GM12878 (cell line): ENCODE results near the gene LHFPL3. TPM values are rescaled to one million over a fixed set of nuclear protein-coding genes. Genes with fewer than 3 reads are reported as not detected.

Source experiments
- ATAC-seq: fragments of 200-7000 bp; cut with Tn5 transposase; 3 replicates; pipeline ENCODE4 v1.9.1; 2020; ENCODE audit warnings: mild to moderate bottlenecking, moderate library complexity
- BruUV-seq: library from RNA; stranded (reverse); fragments of 400-500 nt; replicated peaks from 2 replicates; lab custom pipeline; 2021; lab: Mats Ljungman, UMichigan
- CTCF ChIA-PET: fragments of 300-600 bp; sonication (Branson Sonifier 250); formaldehyde crosslinking; extraction: SDS; loops from one replicate; lab custom pipeline; 2021; ENCODE audit warnings: inconsistent platforms; lab: Yijun Ruan, JAX
- POLR2A ChIA-PET: fragments of 350-600 bp; formaldehyde crosslinking; extraction: SDS; loops from one replicate; lab custom pipeline; 2021; ENCODE audit warnings: inconsistent platforms; lab: Charles Lee
- RAD21 ChIA-PET: fragments of 300-600 bp; sonication (Branson Sonifier 250); formaldehyde crosslinking; loops from one replicate; lab custom pipeline; 2023; ENCODE audit warnings: antibody characterized with exemption; ENCODE audit not compliant: unreplicated experiment; lab: Charles Lee
- SMC1A ChIA-PET: fragments of 300-600 bp; sonication (Branson Sonifier 250); formaldehyde crosslinking; loops from one replicate; lab custom pipeline; 2023; ENCODE audit not compliant: unreplicated experiment, uncharacterized antibody; lab: Charles Lee
- DNase-seq: peaks from one replicate; pipeline ENCODE4 v3.0.0-alpha.2; 2011; ENCODE audit warnings: low read depth, low spot score
- FAIRE-seq: peaks from 3 replicates; lab custom pipeline; 2011; peaks lifted over from hg19 to GRCh38; lab: Jason Lieb, UNC
- H2AFZ ChIP-seq: 2 replicates; pipeline ENCODE4 v1.6.0; 2011; ENCODE audit warnings: low read depth, low read length, control low read depth; ENCODE audit not compliant: control insufficient read depth
- H3K27ac ChIP-seq: 2 replicates; pipeline ENCODE4 v1.5.1; 2011; ENCODE audit warnings: control low read depth; ENCODE audit not compliant: control insufficient read depth, insufficient read depth
- H3K27me3 ChIP-seq, 2 experiments: replicated peaks in 1 of 2; 2 replicates each; pipeline versions ENCODE4 v1.6.0 to v1.6.1; 2011; ENCODE audit warnings: low read length in 1 of 2; ENCODE audit not compliant: control insufficient read depth in 2 of 2, insufficient read depth in 2 of 2
- H3K36me3 ChIP-seq, 2 experiments: 2 replicates each; pipeline ENCODE4 v1.5.1; 2011; ENCODE audit warnings: low read length in 1 of 2; ENCODE audit not compliant: control insufficient read depth in 2 of 2, insufficient read depth in 2 of 2
- H3K4me1 ChIP-seq: 2 replicates; pipeline ENCODE4 v1.6.1; 2011; ENCODE audit warnings: mild to moderate bottlenecking, low read length, moderate library complexity, mixed read lengths; ENCODE audit not compliant: control insufficient read depth, insufficient read depth
- H3K4me2 ChIP-seq: 2 replicates; pipeline ENCODE4 v1.6.0; 2011; ENCODE audit warnings: control low read depth; ENCODE audit not compliant: control insufficient read depth, insufficient read depth
- H3K4me3 ChIP-seq: fragments of 200-600 bp; sonication (generic); 2 replicates; pipeline ENCODE4 v1.5.1; 2016
- H3K79me2 ChIP-seq: 2 replicates; pipeline ENCODE4 v1.6.0; 2011; ENCODE audit warnings: low read length; ENCODE audit not compliant: control insufficient read depth, insufficient read depth
- H3K9ac ChIP-seq: 2 replicates; pipeline ENCODE4 v1.8.0; 2011; ENCODE audit warnings: low read length, control low read depth, mixed read lengths; ENCODE audit not compliant: control insufficient read depth, insufficient read depth
- H3K9me3 ChIP-seq: replicated peaks from 3 replicates; pipeline ENCODE4 v1.5.1; 2011; ENCODE audit warnings: mild to moderate bottlenecking, low read length; ENCODE audit not compliant: control insufficient read depth, insufficient read depth
- H4K20me1 ChIP-seq: 2 replicates; pipeline ENCODE4 v1.6.0; 2011; ENCODE audit not compliant: control insufficient read depth, insufficient read depth
- BHLHE40 ChIP-seq, 2 experiments: fragments of 450-650 bp in 1 of 2; IDR thresholded peaks; 2 replicates each; pipeline ENCODE4 v1.6.1; 2011 to 2017; ENCODE audit warnings: low read depth in 2 of 2, borderline replicate concordance in 1 of 2, improper control_type of control experiment in 1 of 2, low read length in 1 of 2, mild to moderate bottlenecking in 1 of 2
- FOS ChIP-seq: IDR thresholded peaks from 3 replicates; pipeline ENCODE4 v1.6.1; 2011; ENCODE audit warnings: borderline replicate concordance; ENCODE audit not compliant: insufficient read length; ENCODE audit errors: extremely low read depth
- GABPA ChIP-seq: IDR thresholded peaks from 2 replicates; pipeline ENCODE4 v1.6.1; 2014; ENCODE audit warnings: antibody characterized with exemption, low read depth, mild to moderate bottlenecking, inconsistent platforms
- IKZF2 ChIP-seq, 2 experiments: fragments of 450-650 bp; IDR thresholded peaks; 2 replicates each; pipeline ENCODE4 v1.6.1; 2017; ENCODE audit warnings: mild to moderate bottlenecking in 2 of 2, moderate library complexity in 2 of 2
- IRF4 ChIP-seq: IDR thresholded peaks from 2 replicates; pipeline ENCODE4 v1.6.1; 2011; ENCODE audit warnings: low read depth, low read length
- KAT2A ChIP-seq: conservative IDR thresholded peaks from 2 replicates; pipeline ENCODE4 v1.6.1; 2011; ENCODE audit warnings: low read depth, low read length; ENCODE audit not compliant: control insufficient read depth
- NFIC ChIP-seq: IDR thresholded peaks from 2 replicates; pipeline ENCODE4 v1.6.1; 2012; ENCODE audit warnings: low read depth, mild to moderate bottlenecking, inconsistent platforms, low read length, moderate library complexity
- PKNOX1 ChIP-seq: fragments of 450-650 bp; IDR thresholded peaks from 2 replicates; pipeline ENCODE4 v1.6.1; 2016; ENCODE audit warnings: mild to moderate bottlenecking
- RAD51 ChIP-seq: fragments of 450-650 bp; IDR thresholded peaks from 2 replicates; pipeline ENCODE4 v1.6.1; 2016; ENCODE audit warnings: moderate library complexity, mild to moderate bottlenecking, inconsistent platforms
- SKIL ChIP-seq: fragments of 450-650 bp; IDR thresholded peaks from 2 replicates; pipeline ENCODE4 v1.6.1; 2017; ENCODE audit warnings: mild to moderate bottlenecking, low read depth, inconsistent platforms; ENCODE audit not compliant: poor library complexity, severe bottlenecking
- SPI1 ChIP-seq: IDR thresholded peaks from 2 replicates; pipeline ENCODE4 v1.6.1; 2011; ENCODE audit warnings: low read depth, mild to moderate bottlenecking, low read length, moderate library complexity, borderline replicate concordance; ENCODE audit not compliant: insufficient read depth
- TCF12 ChIP-seq: IDR thresholded peaks from 2 replicates; pipeline ENCODE4 v1.6.1; 2011; ENCODE audit warnings: low read depth, mild to moderate bottlenecking, low read length
- WGBS: methylation state at CpG from one replicate; pipeline ENCODE4 v1.1.6; 2016; ENCODE audit warnings: low lambda C conversion rate; ENCODE audit not compliant: insufficient replicate concordance, insufficient coverage; ENCODE audit errors: missing lambda C conversion rate; 5-methylcytosine and 5-hydroxymethylcytosine counted together
- in situ Hi-C: fragments of 300-500 bp; cut with MboI; formaldehyde crosslinking; loops from 9 replicates; pipeline ENCODE4 v1.14.3; 2018; ENCODE audit warnings: mixed read lengths
- intact Hi-C: fragments of 100-400 bp; cut with micrococcal nuclease; formaldehyde crosslinking; loops from one replicate; pipeline ENCODE4 v1.14.2; 2022; ENCODE audit not compliant: unreplicated experiment
- polyA plus RNA-seq, 11 experiments: library from polyadenylated mRNA; depleted of rRNA in 4 of 11; unstranded in 6 of 11; stranded (reverse) in 5 of 11; fragments of >200 nt; fragmentation: Nextera tagmentation in 4 of 11; fragmentation: Illumina TruSeq in 1 of 11; extraction: Ambion mirVana in 4 of 11; extraction: Trizol in 1 of 11; gene quantifications; 1 replicate in 1 of 11; 2 replicates in 10 of 11; pipeline versions ENCODE4 v1.2.1 to v1.2.3, GENCODE V29; 2011 to 2016; ENCODE audit warnings: inconsistent platforms in 2 of 11, missing spikeins in 2 of 11, low read depth in 1 of 11
- total RNA-seq, 4 experiments: library from RNA; depleted of rRNA in 3 of 4; stranded (reverse); fragments of >200 nt in 3 of 4; fragmentation: Illumina TruSeq in 1 of 4; extraction: Trizol in 1 of 4; gene quantifications; 2 replicates each; pipeline versions ENCODE4 v1.2.1 to v1.2.3, GENCODE V29; 2013 to 2021
- TF ChIP-seq, protein P1 (sequence below): fragments of 450-650 bp; formaldehyde crosslinking; IDR thresholded peaks from 2 replicates; pipeline ENCODE4 v1.4.0; 2022; ENCODE audit warnings: mild to moderate bottlenecking, moderate library complexity

The LHFPL3 gene
- total and polyA plus RNA-seq, 10 of the 15 experiments (the other 5 are each of a cell fraction or from before 2014, with no cell fraction given), result 0.09 TPM; not detected in 9

DNA sequence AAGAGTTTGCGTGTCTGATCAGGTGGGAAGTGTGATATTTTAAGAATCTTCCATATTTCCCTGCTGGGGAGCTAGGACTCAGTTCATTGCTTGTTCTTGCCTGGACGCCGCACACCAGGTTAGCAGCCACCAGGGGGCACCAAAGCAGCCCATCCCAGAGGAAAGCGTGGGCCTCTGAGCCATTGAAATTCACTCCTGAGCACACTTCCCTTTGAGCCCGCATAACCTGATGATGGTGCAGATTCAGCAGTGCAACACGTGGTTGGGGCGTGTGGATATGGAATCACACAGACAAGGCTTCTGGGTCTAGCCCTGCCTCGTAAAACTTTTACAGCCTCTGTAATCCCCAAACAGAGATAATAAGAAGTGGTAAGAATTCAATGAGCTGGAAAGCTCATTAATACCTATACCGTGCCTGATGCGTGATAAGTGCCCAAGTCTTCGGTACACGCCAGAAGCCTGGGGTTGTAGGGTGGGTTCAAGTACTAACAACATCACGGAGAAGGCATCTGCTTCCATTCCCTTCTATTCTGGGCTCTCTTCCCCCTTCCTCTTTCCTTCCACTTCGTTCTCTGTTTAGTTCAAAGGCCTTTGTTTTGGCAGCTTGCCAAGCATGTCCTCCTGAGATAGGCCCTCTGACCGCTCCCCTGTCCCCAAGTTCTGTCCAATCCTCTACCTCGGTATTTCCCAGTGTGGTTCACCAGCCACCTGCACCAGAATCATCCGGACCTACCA, 555.5 kb downstream of the LHFPL3 start:
- H3K36me3 ChIP-seq, result no peaks in the 10 kb centered on the region
- peak overlapping the region; percentile 27 for H2AFZ ChIP-seq
- no peak overlapping the region for H3K9ac ChIP-seq
- SMC1A ChIA-PET, result interaction anchor here (0.6 to 15.7 kb wide), 31 partner anchors 10 to 1309 kb away, joined by 3 to 413 read pairs (median 4); no protein-coding TSS in a partner anchor
- WGBS, result 21% methylated on average over 17 of the region's 17 CpGs
- CTCF ChIA-PET, result interaction anchor here (0.6 to 22.2 kb wide), 41 partner anchors 9 to 1311 kb away, joined by 3 to 581 read pairs (median 4); no protein-coding TSS in a partner anchor
- FAIRE-seq (peak; percentile 69), DNase-seq (peak; percentile 61), ATAC-seq (peak; percentile 92)
- peaks cover 19% of the 10 kb centered on the region for H3K4me1 ChIP-seq
- no peaks in the 10 kb centered on the region for H4K20me1 ChIP-seq
- intact Hi-C loops (loop anchor here (1.0 kb wide), 2 partner anchors 13 to 34 kb away; no protein-coding TSS in a partner anchor), in situ Hi-C loops (loop anchor here (5.0 kb wide), 1 partner anchor 33 kb away; no protein-coding TSS in a partner anchor)
- peak overlapping the region; percentile 6; the same call in 1 of the 2 replicates for H3K4me2 ChIP-seq
- no peaks in the 10 kb centered on the region for H3K27me3 ChIP-seq
- peaks cover 10% of the 10 kb centered on the region; the same call in 2 of the 3 replicates for H3K9me3 ChIP-seq
- no peak overlapping the region for H3K27ac ChIP-seq
- H3K79me2 ChIP-seq, result no peaks in the 10 kb centered on the region
- BruUV-seq, result no TSS peak
- no peak overlapping the region for H3K4me3 ChIP-seq
- POLR2A ChIA-PET, result interaction anchor here (0.6 to 3.4 kb wide), 10 partner anchors 10 to 132 kb away, joined by 3 to 25 read pairs (median 4); no protein-coding TSS in a partner anchor
- RAD21 ChIA-PET, result interaction anchor here (0.6 to 7.8 kb wide), 28 partner anchors 11 to 1099 kb away, joined by 3 to 217 read pairs (median 6); partner anchors contain the start of gene RINT1
- TF ChIP-seq, protein P1, sequence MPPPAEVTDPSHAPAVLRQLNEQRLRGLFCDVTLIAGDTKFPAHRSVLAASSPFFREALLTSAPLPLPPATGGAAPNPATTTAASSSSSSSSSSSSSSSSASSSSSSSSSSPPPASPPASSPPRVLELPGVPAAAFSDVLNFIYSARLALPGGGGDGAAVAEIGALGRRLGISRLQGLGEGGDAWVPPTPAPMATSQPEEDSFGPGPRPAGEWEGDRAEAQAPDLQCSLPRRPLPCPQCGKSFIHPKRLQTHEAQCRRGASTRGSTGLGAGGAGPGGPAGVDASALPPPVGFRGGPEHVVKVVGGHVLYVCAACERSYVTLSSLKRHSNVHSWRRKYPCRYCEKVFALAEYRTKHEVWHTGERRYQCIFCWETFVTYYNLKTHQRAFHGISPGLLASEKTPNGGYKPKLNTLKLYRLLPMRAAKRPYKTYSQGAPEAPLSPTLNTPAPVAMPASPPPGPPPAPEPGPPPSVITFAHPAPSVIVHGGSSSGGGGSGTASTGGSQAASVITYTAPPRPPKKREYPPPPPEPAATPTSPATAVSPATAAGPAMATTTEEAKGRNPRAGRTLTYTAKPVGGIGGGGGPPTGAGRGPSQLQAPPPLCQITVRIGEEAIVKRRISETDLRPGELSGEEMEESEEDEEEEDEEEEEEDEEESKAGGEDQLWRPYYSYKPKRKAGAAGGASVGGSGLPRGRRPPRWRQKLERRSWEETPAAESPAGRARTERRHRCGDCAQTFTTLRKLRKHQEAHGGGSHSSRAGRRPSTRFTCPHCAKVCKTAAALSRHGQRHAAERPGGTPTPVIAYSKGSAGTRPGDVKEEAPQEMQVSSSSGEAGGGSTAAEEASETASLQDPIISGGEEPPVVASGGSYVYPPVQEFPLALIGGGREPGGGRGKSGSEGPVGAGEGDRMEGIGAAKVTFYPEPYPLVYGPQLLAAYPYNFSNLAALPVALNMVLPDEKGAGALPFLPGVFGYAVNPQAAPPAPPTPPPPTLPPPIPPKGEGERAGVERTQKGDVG (CRISPR knock-in tag), result no peak
- peak; percentile 62 to 73; a peak in 3 of 4 replicates for TF ChIP-seq IKZF2 (IDR thresholded peaks at IDR 0.05)
- TF ChIP-seq SKIL, result peak; percentile 27
- TF ChIP-seq IRF4, result 0 out of 2 replicates have a peak, but pooled peaks have one; percentile 32
- peak; percentile 65; the same call in 1 of the 2 replicates for TF ChIP-seq RAD51
- peak; percentile 30 to 36; a peak in 1 of 4 replicates for TF ChIP-seq BHLHE40 (IDR thresholded peaks at IDR 0.05; ENCODE audit: borderline replicate concordance in 1 of 2, low read depth in 2 of 2, low read length in 1 of 2)
- TF ChIP-seq SPI1, result peak; percentile 59
- TF ChIP-seq PKNOX1, result no peak
- no peak for TF ChIP-seq NFIC
- TF ChIP-seq TCF12, result no peak
- TF ChIP-seq FOS, result no peak
- TF ChIP-seq GABPA, result no peak
- no peak for TF ChIP-seq KAT2A
